ENCODE measurements around the gene DGCR8.

Gene DGCR8

DNA sequence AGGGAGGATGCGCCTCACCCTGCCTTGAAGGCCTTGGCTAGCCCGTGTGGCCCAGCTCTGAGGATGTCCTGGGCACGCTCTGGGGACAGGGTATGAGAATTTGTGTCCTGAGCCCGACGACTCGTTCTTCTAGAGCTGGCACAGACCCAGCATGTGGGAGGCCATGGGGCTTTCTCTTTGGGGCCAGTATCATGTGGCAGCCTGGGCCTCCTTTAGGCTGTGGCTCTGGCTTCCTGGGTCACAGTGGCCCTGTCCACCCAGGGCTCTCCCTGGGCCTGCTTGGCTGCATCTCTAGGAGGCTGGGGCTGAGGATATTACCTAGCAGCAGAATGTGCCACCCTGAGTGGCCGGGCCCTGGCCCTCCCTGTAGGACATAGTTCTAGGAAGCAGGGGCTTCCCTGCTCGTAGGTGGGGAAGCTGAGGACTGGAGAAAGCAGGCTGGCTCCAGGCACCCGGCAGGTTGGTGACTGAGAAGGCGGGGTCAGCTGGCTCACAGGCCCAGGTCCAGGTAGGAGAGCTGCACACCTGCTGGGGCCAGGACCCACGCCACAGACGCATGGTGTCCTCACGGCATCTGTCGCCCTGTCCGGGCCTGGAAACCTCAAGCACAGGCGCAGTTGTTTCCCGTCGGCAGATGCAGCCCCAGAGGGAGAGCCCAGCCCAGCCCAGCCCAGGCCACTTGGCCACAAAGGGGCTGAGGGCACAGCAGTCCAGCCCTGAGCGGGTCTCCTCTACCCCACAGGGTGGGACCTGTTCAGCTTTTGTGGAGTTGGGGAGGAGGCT, 64.0 kb downstream of the DGCR8 start:
- H3K36me3 Mint-ChIP-seq (ENCODE audit: low read depth): no peaks in the 10 kb centered on the region
- H3K4me1 Mint-ChIP-seq: peaks cover 5% of the 10 kb centered on the region
- H3K27me3 Mint-ChIP-seq: no peaks in the 10 kb centered on the region
- DNase-seq (no peak), ATAC-seq (no peak)
- no peak overlapping the region for H3K27ac Mint-ChIP-seq
- no peak overlapping the region for H3K4me3 Mint-ChIP-seq
- no peaks in the 10 kb centered on the region for H3K9me3 Mint-ChIP-seq

GRCh38 chr22:20145206-20145831, 65.3 kb downstream of the DGCR8 start:
- no peak for DNase-seq
- Mint-ChIP-seq H3K4me1 (peaks cover 5% of the 10 kb centered on the region), H3K36me3 (ENCODE audit: low read depth) (no peaks in the 10 kb centered on the region), H3K4me3 (no peak overlapping the region), H3K27me3 (no peaks in the 10 kb centered on the region), H3K27ac (no peak overlapping the region), H3K9me3 (no peaks in the 10 kb centered on the region)
- ATAC-seq: no peak

DNA sequence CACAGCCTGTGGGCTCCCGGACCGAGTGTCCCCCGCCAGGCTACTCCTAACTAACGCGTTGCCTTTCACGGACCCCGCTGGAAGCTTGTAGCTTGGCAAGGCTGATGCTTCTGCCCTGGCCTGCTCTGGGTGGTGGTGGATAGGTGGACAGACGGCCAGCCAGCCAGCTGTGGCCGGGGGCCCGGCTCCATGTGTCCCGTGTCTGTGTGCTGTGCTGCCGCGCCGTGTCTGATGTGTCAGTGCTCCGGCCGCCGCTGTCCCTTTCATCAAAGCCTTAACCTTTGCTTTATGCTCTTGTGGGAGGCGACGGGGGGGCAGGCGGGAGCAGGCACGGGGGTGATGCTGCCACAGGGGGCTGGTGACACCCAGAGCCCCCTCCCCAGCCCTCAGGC, 65.8 kb downstream of the DGCR8 start:
- Mint-ChIP-seq H3K27me3 (no peaks in the 10 kb centered on the region), H3K9me3 (no peaks in the 10 kb centered on the region), H3K4me1 (peaks cover 5% of the 10 kb centered on the region), H3K27ac (no peak overlapping the region), H3K36me3 (ENCODE audit: low read depth) (no peaks in the 10 kb centered on the region), H3K4me3 (no peak overlapping the region)
- no peak for ATAC-seq
- no peak for DNase-seq

GRCh38 chr22:20146777-20147176, 66.7 kb downstream of the DGCR8 start:
- peak; percentile 26 for ATAC-seq
- peaks cover 5% of the 10 kb centered on the region for H3K4me1 Mint-ChIP-seq
- no peak overlapping the region for H3K27ac Mint-ChIP-seq
- no peak for DNase-seq
- H3K27me3 Mint-ChIP-seq: no peaks in the 10 kb centered on the region
- H3K4me3 Mint-ChIP-seq: no peak overlapping the region
- H3K9me3 Mint-ChIP-seq: no peaks in the 10 kb centered on the region
- H3K36me3 Mint-ChIP-seq (ENCODE audit: low read depth): no peaks in the 10 kb centered on the region

GRCh38 chr22:20147237-20147988, 67.4 kb downstream of the DGCR8 start:
- no peaks in the 10 kb centered on the region for H3K27me3 Mint-ChIP-seq
- H3K4me1 Mint-ChIP-seq: peaks cover 5% of the 10 kb centered on the region
- H3K9me3 Mint-ChIP-seq: no peaks in the 10 kb centered on the region
- H3K4me3 Mint-ChIP-seq: no peak overlapping the region
- H3K36me3 Mint-ChIP-seq (ENCODE audit: low read depth): no peaks in the 10 kb centered on the region
- no peak overlapping the region for H3K27ac Mint-ChIP-seq
- no peak for DNase-seq
- ATAC-seq: no peak

DNA sequence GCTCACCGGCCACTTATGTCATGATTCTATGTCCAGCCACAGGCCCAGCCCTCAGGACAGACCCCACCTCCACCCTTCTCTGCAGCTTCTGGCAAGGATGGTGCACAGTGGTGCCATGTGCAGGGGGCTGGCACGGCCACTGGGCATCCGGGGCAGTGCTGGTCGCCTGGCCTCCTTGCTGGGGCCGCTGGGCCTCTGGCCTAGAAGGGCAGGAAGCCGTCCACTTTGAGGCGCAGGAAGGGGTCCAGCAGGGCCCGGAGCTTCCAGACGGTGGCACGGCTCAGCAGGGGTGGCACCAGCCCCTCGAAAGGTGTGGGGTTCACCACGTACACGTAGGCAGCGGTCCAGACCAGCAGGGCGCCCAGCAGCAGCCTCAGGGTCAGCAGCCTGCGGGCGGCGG, 68.4 kb downstream of the DGCR8 start:
- no peak for ATAC-seq
- H3K4me1 Mint-ChIP-seq: peaks cover 5% of the 10 kb centered on the region
- H3K9me3 Mint-ChIP-seq: no peaks in the 10 kb centered on the region
- no peak overlapping the region for H3K27ac Mint-ChIP-seq
- no peak overlapping the region for H3K4me3 Mint-ChIP-seq
- DNase-seq: no peak
- no peaks in the 10 kb centered on the region for H3K27me3 Mint-ChIP-seq
- H3K36me3 Mint-ChIP-seq (ENCODE audit: low read depth): no peaks in the 10 kb centered on the region

- ATAC-seq (no peak), DNase-seq (no peak)
- H3K9me3 Mint-ChIP-seq: no peaks in the 10 kb centered on the region
- no peak overlapping the region for H3K27ac Mint-ChIP-seq
- H3K4me3 Mint-ChIP-seq: no peak overlapping the region
- peaks cover 5% of the 10 kb centered on the region for H3K4me1 Mint-ChIP-seq
- H3K36me3 Mint-ChIP-seq (ENCODE audit: low read depth): no peaks in the 10 kb centered on the region
- H3K27me3 Mint-ChIP-seq: no peaks in the 10 kb centered on the region
These were observed 69.5 kb downstream of the DGCR8 start for GRCh38 chr22:20149257-20150250.

DNA sequence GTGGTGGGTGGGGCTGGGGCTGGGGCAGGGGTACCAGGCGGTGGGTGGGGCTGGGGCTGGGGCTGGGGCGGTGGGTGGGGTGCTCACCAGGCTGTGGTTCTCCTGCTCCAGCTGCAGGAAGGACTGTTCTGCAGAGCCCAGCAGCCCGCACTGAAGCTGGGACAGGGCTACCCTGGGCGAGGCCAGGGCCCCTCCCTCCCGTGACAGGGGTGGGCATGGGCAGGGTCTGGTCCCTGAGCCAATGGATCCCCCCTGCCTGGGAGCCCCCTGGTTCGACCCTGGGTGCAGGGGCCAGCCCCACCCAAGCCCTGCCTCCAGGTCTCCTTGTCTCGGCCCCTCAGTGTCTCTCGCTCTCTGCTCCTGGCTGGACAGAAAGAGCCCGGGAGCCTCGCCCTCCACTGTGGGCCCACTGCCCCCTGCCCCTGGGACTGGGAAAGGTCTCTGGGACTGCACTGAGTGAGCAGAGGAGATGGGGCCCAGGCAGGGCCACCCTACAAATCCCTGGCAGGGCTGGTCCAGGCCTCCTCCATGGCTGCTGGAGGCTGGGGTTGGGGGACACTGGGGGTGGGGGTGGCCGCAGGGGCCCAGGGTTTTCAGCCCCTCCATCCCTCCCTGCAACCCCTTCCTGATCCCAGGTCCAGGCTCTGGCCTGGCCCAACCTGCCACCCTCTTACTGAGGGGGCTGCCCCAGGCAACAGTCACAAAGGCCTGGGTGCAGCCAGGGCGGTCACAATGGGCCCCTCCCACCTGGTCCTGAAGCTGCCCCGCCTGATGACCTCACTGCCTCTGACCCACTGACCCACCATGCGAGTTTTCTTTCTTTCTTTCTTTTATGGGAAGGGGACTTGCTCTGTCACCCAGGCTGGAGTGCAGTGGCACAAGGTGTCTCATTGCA, 70.6 kb downstream of the DGCR8 start, which contains the start of gene CCDC188:
Gene CCDC188 (minus strand): TSS at position 675 of the 895 bp plus-strand sequence. CDS start 69 bp downstream, at position 606.
- H3K27me3 Mint-ChIP-seq: no peaks in the 10 kb centered on the region
- no peak for ATAC-seq
- H3K36me3 Mint-ChIP-seq (ENCODE audit: low read depth): no peaks in the 10 kb centered on the region
- no peak for DNase-seq
- peaks cover 5% of the 10 kb centered on the region for H3K4me1 Mint-ChIP-seq
- H3K4me3 Mint-ChIP-seq: no peak within 1 kb of the TSS
- H3K27ac Mint-ChIP-seq: peak within 1 kb of the TSS; percentile 49
- H3K9me3 Mint-ChIP-seq: no peaks in the 10 kb centered on the region

DNA sequence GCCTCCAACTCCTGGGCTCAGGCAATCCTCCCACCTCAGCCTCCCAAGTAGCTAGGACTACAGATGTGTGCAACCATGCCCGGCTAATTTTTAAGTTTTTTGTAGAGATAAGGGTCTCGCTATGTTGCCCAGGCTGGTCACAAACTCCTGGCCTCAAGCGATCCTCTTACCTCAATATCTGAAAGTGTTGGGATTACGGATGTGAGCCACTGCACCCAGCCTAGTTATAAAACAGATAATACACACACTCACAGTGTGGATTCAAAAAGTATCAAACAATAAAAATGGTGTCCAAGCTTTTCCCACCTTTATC, 71.2 kb downstream of the DGCR8 start:
- Mint-ChIP-seq H3K27ac (peak overlapping the region; percentile 49), H3K4me3 (no peak overlapping the region), H3K27me3 (no peaks in the 10 kb centered on the region), H3K9me3 (no peaks in the 10 kb centered on the region), H3K36me3 (ENCODE audit: low read depth) (no peaks in the 10 kb centered on the region), H3K4me1 (peaks cover 5% of the 10 kb centered on the region)
- ATAC-seq: no peak
- no peak for DNase-seq

GRCh38 chr22:20152464-20152890, 72.4 kb downstream of the DGCR8 start:
- H3K4me3 Mint-ChIP-seq: no peak overlapping the region
- H3K4me1 Mint-ChIP-seq: no peaks in the 10 kb centered on the region
- ATAC-seq (no peak), DNase-seq (no peak)
- no peak overlapping the region for H3K27ac Mint-ChIP-seq
- no peaks in the 10 kb centered on the region for H3K36me3 Mint-ChIP-seq (ENCODE audit: low read depth)
- no peaks in the 10 kb centered on the region for H3K9me3 Mint-ChIP-seq
- peaks cover 2% of the 10 kb centered on the region for H3K27me3 Mint-ChIP-seq

DNA sequence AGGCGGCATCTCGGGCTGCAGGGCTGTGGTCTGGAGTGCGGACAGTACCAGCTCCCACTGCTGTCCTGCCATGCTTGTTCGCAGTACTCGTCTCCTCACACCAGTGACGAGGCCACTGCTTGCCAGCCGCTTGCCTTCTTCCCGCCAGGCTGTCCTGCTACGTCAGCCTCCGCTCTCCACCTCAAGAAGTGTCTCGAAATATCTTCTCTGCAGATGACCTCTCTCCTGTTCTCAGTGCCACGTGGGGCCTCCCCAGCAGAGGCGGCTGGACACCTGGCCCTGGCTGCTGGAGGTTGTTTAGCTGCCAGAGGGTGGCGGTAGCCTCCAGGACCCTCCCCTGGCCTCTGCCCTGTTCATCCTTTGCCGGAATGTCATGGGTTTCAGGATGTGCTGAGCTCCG, 73.9 kb downstream of the DGCR8 start:
- no peaks in the 10 kb centered on the region for H3K36me3 Mint-ChIP-seq (ENCODE audit: low read depth)
- H3K4me1 Mint-ChIP-seq: no peaks in the 10 kb centered on the region
- peaks cover 2% of the 10 kb centered on the region for H3K27me3 Mint-ChIP-seq
- no peak overlapping the region for H3K4me3 Mint-ChIP-seq
- H3K9me3 Mint-ChIP-seq: no peaks in the 10 kb centered on the region
- ATAC-seq: no peak
- DNase-seq: no peak
- H3K27ac Mint-ChIP-seq: no peak overlapping the region

DNA sequence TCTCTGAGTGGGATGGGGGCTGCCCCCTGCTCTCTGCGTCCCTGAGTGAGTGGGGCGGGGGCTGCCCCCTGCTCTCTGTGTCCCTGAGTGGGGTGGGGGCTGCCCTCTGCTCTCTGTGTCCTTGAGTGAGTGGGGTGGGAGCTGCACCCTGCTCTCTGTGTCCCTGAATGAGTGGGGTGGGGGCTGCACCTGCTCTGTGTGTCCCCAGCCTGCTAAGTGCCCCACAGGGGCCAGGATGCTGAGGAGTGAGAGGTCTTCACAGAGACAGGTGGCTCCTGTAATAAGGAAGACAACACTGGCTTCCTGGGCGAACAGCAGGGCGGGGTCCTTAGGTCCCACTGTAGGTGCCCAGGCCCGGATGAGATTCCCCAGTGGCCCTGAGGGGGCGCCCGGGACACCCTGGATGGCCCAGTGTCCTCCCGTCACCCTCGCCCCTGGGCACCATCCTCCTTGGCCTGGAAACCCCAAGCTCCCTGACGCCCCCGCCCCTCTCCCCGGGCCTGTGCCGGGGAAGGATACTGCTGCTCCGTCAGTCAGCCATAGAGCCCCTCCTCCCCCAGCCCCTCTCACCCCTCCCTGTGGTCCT, 74.7 kb downstream of the DGCR8 start:
- no peak overlapping the region for H3K27ac Mint-ChIP-seq
- H3K36me3 Mint-ChIP-seq (ENCODE audit: low read depth): no peaks in the 10 kb centered on the region
- no peak overlapping the region for H3K4me3 Mint-ChIP-seq
- DNase-seq: no peak
- no peaks in the 10 kb centered on the region for H3K9me3 Mint-ChIP-seq
- peaks cover 4% of the 10 kb centered on the region for H3K27me3 Mint-ChIP-seq
- ATAC-seq: no peak
- no peaks in the 10 kb centered on the region for H3K4me1 Mint-ChIP-seq

GRCh38 chr22:20155330-20156041, 75.4 kb downstream of the DGCR8 start:
- peak; percentile 14 for DNase-seq
- no peaks in the 10 kb centered on the region for H3K36me3 Mint-ChIP-seq (ENCODE audit: low read depth)
- H3K27me3 Mint-ChIP-seq: peaks cover 4% of the 10 kb centered on the region
- no peaks in the 10 kb centered on the region for H3K9me3 Mint-ChIP-seq
- no peak overlapping the region for H3K4me3 Mint-ChIP-seq
- H3K4me1 Mint-ChIP-seq: no peaks in the 10 kb centered on the region
- no peak for ATAC-seq
- no peak overlapping the region for H3K27ac Mint-ChIP-seq

Measured in activated naive CD8-positive, alpha-beta T cell treated with anti-CD3 and anti-CD28 coated beads, Interleukin-2, amount 50 U/mL, for 24 hours (primary cell).